KMS-11 (cell line): ENCODE measurements around the gene OR1K1.
"Not testable (repeated sequence)": the region's sequence is repeated elsewhere in the genome, so short reads cannot be mapped to it uniquely, and the experiment has no call there.

Experiments used
- H2AFZ ChIP-seq: fragments of 200-600 bp; sonication (generic); 2 replicates; pipeline ENCODE4 v1.6.1; 2016; ENCODE audit warnings: antibody characterized with exemption, mixed run types, low read depth
- H3K27ac ChIP-seq: fragments of 200-600 bp; sonication (generic); 2 replicates; pipeline ENCODE4 v1.6.1; 2016; ENCODE audit warnings: mild to moderate bottlenecking, mixed run types
- H3K27me3 ChIP-seq: fragments of 200-600 bp; sonication (generic); 2 replicates; pipeline ENCODE4 v1.6.1; 2017; ENCODE audit warnings: mild to moderate bottlenecking, low read depth, mixed run types, moderate library complexity; ENCODE audit not compliant: insufficient read depth
- H3K36me3 ChIP-seq: fragments of 200-600 bp; sonication (generic); 2 replicates; pipeline ENCODE4 v1.6.1; 2017; ENCODE audit warnings: mild to moderate bottlenecking, mixed run types; ENCODE audit not compliant: insufficient read depth
- H3K4me1 ChIP-seq: fragments of 200-600 bp; sonication (generic); 2 replicates; pipeline ENCODE4 v1.6.1; 2016; ENCODE audit warnings: mild to moderate bottlenecking, low read depth, mixed run types; ENCODE audit not compliant: poor library complexity, severe bottlenecking
- H3K4me2 ChIP-seq: fragments of 200-600 bp; sonication (generic); 2 replicates; pipeline ENCODE4 v1.7.0; 2016; ENCODE audit warnings: mild to moderate bottlenecking, mixed run types
- H3K4me3 ChIP-seq: fragments of 200-600 bp; sonication (generic); IDR thresholded peaks from 2 replicates; pipeline ENCODE4 v1.6.1; 2017; ENCODE audit warnings: low read depth, low read length, mixed read lengths; ENCODE audit not compliant: insufficient read depth
- H3K79me2 ChIP-seq: fragments of 200-600 bp; sonication (generic); 2 replicates; pipeline ENCODE4 v1.6.1; 2016; ENCODE audit warnings: low read depth, mixed run types; ENCODE audit not compliant: insufficient read depth
- H3K9ac ChIP-seq: fragments of 200-600 bp; sonication (generic); 2 replicates; pipeline ENCODE4 v1.6.1; 2016; ENCODE audit warnings: mild to moderate bottlenecking, mixed run types
- H4K20me1 ChIP-seq: fragments of 200-600 bp; sonication (generic); 2 replicates; pipeline ENCODE4 v1.6.1; 2016; ENCODE audit warnings: mild to moderate bottlenecking, mixed run types; ENCODE audit not compliant: insufficient read depth
- CTCF ChIP-seq: fragments of 200-600 bp; sonication (generic); conservative IDR thresholded peaks from 2 replicates; pipeline ENCODE4 v1.6.1; 2017; ENCODE audit warnings: low read depth, mild to moderate bottlenecking, antibody characterized with exemption, low read length, moderate library complexity, mixed read lengths

The OR1K1 gene

GRCh38 chr9:122827761-122828093 lies 27.8 kb downstream of the OR1K1 start:
- peaks cover 31% of the 10 kb centered on the region for H3K79me2 ChIP-seq
- H4K20me1 ChIP-seq, result no peaks in the 10 kb centered on the region
- no peak overlapping the region for H3K27ac ChIP-seq
- H3K27me3 ChIP-seq, result no peaks in the 10 kb centered on the region
- peak overlapping the region; percentile 98 for H3K4me2 ChIP-seq
- H3K9ac ChIP-seq, result peak overlapping the region; percentile 76; the same call in 1 of the 2 replicates
- TF ChIP-seq CTCF, result no peak
- no peak overlapping the region for H3K4me3 ChIP-seq
- peaks cover 21% of the 10 kb centered on the region for H3K4me1 ChIP-seq
- peak overlapping the region; percentile 100 for H2AFZ ChIP-seq
- no peaks in the 10 kb centered on the region for H3K36me3 ChIP-seq

DNA sequence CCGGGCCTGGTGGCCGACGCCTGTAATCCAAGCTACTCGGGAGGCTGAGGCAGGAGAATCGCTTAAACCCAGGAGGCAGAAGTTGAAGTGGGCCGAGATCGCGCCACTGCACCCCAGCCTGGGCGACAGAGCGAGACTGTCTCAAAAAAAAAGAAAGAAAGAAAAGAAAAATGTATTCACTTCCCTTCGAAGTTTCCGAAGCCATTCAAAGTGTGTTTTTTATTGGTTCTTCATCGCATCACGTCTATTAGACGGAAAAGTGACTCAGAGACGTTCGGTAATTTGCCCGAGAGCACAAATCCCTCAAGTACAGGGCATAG lies 29.0 kb downstream of the OR1K1 start:
- H3K4me3 ChIP-seq, H3K27me3 ChIP-seq, H3K36me3 ChIP-seq, H4K20me1 ChIP-seq: not testable (repeated sequence)
- Histone ChIP-seq H3K4me1 (peaks cover 21% of the 10 kb centered on the region), H3K79me2 (peaks cover 31% of the 10 kb centered on the region), H3K27ac (peak overlapping the region; percentile 58), H3K4me2 (peak overlapping the region; percentile 98), H3K9ac (peak overlapping the region; percentile 76; the same call in 1 of the 2 replicates), H2AFZ (peak overlapping the region; percentile 100)

GRCh38 chr9:122832194-122832593 lies 32.3 kb downstream of the OR1K1 start:
- H3K27ac ChIP-seq, result no peak overlapping the region
- no peak overlapping the region for H2AFZ ChIP-seq
- H3K27me3 ChIP-seq, result no peaks in the 10 kb centered on the region
- H3K4me2 ChIP-seq, result no peak overlapping the region
- no peaks in the 10 kb centered on the region for H4K20me1 ChIP-seq
- H3K4me3 ChIP-seq, result no peak overlapping the region
- H3K9ac ChIP-seq, result no peak overlapping the region
- H3K4me1 ChIP-seq, result peaks cover 10% of the 10 kb centered on the region
- no peak for TF ChIP-seq CTCF
- peaks cover 9% of the 10 kb centered on the region for H3K79me2 ChIP-seq
- no peaks in the 10 kb centered on the region for H3K36me3 ChIP-seq

- Histone ChIP-seq H3K4me1 (no peaks in the 10 kb centered on the region), H3K79me2 (no peaks in the 10 kb centered on the region), H3K27me3 (no peaks in the 10 kb centered on the region), H2AFZ (no peak overlapping the region), H3K4me3 (no peak overlapping the region), H3K36me3 (no peaks in the 10 kb centered on the region), H4K20me1 (no peaks in the 10 kb centered on the region), H3K27ac (no peak overlapping the region), H3K4me2 (no peak overlapping the region), H3K9ac (no peak overlapping the region)
- TF ChIP-seq CTCF, result no peak
Measured at GRCh38 chr9:122835313-122835731, 35.4 kb downstream of the OR1K1 start.

GRCh38 chr9:122837266-122837850 lies 37.4 kb downstream of the OR1K1 start:
- no peaks in the 10 kb centered on the region for H4K20me1 ChIP-seq
- H3K9ac ChIP-seq, result no peak overlapping the region
- no peak overlapping the region for H2AFZ ChIP-seq
- no peak overlapping the region for H3K4me3 ChIP-seq
- no peaks in the 10 kb centered on the region for H3K27me3 ChIP-seq
- no peak for TF ChIP-seq CTCF
- H3K4me2 ChIP-seq, result no peak overlapping the region
- no peaks in the 10 kb centered on the region for H3K36me3 ChIP-seq
- no peaks in the 10 kb centered on the region for H3K79me2 ChIP-seq
- no peak overlapping the region for H3K27ac ChIP-seq
- no peaks in the 10 kb centered on the region for H3K4me1 ChIP-seq
